MCF 10A (cell line): ENCODE measurements around the gene ZNF543. TPM values are rescaled to one million over a fixed set of nuclear protein-coding genes. Genes with fewer than 3 reads are reported as not detected.
A peak's percentile ranks its signal among the peaks of the same experiment; 100 is the strongest.

ENCODE experiments used
- BruUV-seq: library from RNA; stranded (reverse); fragments of 400-500 nt; replicated peaks from 2 replicates; lab custom pipeline; 2021; lab: Mats Ljungman, UMichigan
- CTCF ChIA-PET: fragments of 300-600 bp; sonication (Branson Sonifier 250); formaldehyde crosslinking; extraction: SDS; loops from one replicate; lab custom pipeline; 2021; ENCODE audit warnings: antibody characterized with exemption, inconsistent platforms; lab: Yijun Ruan, JAX
- POLR2A ChIA-PET: fragments of 300-600, 350-650 bp; sonication (Branson Sonifier 250); formaldehyde crosslinking; extraction: SDS; loops from one replicate; lab custom pipeline; 2020; ENCODE audit warnings: antibody characterized with exemption, inconsistent platforms; lab: Yijun Ruan, JAX
- DNase-seq: peaks from one replicate; pipeline ENCODE4 v3.0.0-alpha.2; 2018; ENCODE audit not compliant: unreplicated experiment
- H3K27ac Mint-ChIP-seq: one replicate; pipeline ENCODE4 v1.8.0; 2022; ENCODE audit warnings: mild to moderate bottlenecking, low read depth, mixed read lengths; ENCODE audit not compliant: unreplicated experiment
- H3K27me3 Mint-ChIP-seq: one replicate; pipeline ENCODE4 v1.8.0; 2022; ENCODE audit warnings: mixed read lengths; ENCODE audit not compliant: insufficient read depth, unreplicated experiment
- H3K36me3 Mint-ChIP-seq: one replicate; pipeline ENCODE4 v1.8.0; 2022; ENCODE audit warnings: mild to moderate bottlenecking, moderate library complexity, mixed read lengths; ENCODE audit not compliant: insufficient read depth, unreplicated experiment
- H3K4me1 Mint-ChIP-seq: one replicate; pipeline ENCODE4 v1.8.0; 2022; ENCODE audit warnings: mixed read lengths; ENCODE audit not compliant: insufficient read depth, unreplicated experiment
- H3K4me3 Mint-ChIP-seq: one replicate; pipeline ENCODE4 v1.8.0; 2022; ENCODE audit warnings: mild to moderate bottlenecking, moderate library complexity, mixed read lengths; ENCODE audit not compliant: unreplicated experiment
- H3K9me3 Mint-ChIP-seq: one replicate; pipeline ENCODE4 v1.8.0; 2022; ENCODE audit warnings: mixed read lengths; ENCODE audit not compliant: unreplicated experiment
- intact Hi-C: fragments of 100-400 bp; cut with micrococcal nuclease; formaldehyde crosslinking; loops from 2 replicates; pipeline ENCODE4 v1.14.1; 2022
- total RNA-seq: library from RNA; stranded (reverse); gene quantifications from 2 replicates; pipeline ENCODE4 v1.2.3, GENCODE V29; 2022
- TF ChIP-seq, protein P1 (sequence below): fragments of 200-600 bp; IDR thresholded peaks from one replicate; pipeline ENCODE4 v1.8.0; 2022; ENCODE audit warnings: antibody characterized with exemption, mild to moderate bottlenecking; ENCODE audit not compliant: unreplicated experiment

ZNF543 gene
- total RNA-seq, 1 experiment from 2014 or later: 9.2 TPM

DNA sequence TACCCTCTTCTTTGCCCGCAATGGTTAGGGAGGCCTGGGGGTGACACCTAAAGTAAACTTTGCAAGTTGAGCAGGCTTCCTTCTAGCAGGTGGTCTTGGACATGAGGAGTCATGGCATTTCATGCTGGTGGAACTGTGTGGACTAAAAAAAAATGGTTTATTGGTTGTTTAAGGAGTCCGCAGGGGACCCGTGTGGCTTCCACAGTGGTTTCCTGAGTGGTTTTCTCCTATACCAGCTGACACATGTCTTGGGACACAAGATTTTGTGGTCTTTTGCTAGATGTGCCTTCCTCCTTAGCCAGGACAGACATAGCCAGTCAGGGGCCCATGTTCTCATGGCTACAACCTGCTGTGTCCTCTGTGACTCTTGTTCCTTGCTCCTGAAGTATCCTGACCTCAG, 1.5 kb downstream of the ZNF543 start:
- Mint-ChIP-seq H3K36me3 (peaks cover 37% of the 10 kb centered on the region), H3K4me3 (peak overlapping the region; percentile 81), H3K27me3 (no peaks in the 10 kb centered on the region), H3K4me1 (peaks cover 12% of the 10 kb centered on the region), H3K9me3 (no peaks in the 10 kb centered on the region), H3K27ac (peak overlapping the region; percentile 88)
- no peak for DNase-seq
- ChIA-PET POLR2A (interaction anchor here (0.5 to 4.2 kb wide), 20 partner anchors 9 to 1041 kb away, joined by 3 to 42 read pairs (median 4); partner anchors contain the start of genes ZNF264, ZNF304, ZNF460 and ZNF497), CTCF (interaction anchor here (0.6 to 1.2 kb wide), 6 partner anchors 18 to 1388 kb away, joined by 3 to 4 read pairs (median 3); partner anchors contain the start of gene ZNF460)
- intact Hi-C loops: loop anchor here (1.0 to 2.0 kb wide), 3 partner anchors 19 to 81 kb away; partner anchors contain the start of genes ZNF460 and ZNF805
- no TSS peak for BruUV-seq
- TF ChIP-seq, protein P1, sequence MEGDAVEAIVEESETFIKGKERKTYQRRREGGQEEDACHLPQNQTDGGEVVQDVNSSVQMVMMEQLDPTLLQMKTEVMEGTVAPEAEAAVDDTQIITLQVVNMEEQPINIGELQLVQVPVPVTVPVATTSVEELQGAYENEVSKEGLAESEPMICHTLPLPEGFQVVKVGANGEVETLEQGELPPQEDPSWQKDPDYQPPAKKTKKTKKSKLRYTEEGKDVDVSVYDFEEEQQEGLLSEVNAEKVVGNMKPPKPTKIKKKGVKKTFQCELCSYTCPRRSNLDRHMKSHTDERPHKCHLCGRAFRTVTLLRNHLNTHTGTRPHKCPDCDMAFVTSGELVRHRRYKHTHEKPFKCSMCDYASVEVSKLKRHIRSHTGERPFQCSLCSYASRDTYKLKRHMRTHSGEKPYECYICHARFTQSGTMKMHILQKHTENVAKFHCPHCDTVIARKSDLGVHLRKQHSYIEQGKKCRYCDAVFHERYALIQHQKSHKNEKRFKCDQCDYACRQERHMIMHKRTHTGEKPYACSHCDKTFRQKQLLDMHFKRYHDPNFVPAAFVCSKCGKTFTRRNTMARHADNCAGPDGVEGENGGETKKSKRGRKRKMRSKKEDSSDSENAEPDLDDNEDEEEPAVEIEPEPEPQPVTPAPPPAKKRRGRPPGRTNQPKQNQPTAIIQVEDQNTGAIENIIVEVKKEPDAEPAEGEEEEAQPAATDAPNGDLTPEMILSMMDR: no peak

DNA sequence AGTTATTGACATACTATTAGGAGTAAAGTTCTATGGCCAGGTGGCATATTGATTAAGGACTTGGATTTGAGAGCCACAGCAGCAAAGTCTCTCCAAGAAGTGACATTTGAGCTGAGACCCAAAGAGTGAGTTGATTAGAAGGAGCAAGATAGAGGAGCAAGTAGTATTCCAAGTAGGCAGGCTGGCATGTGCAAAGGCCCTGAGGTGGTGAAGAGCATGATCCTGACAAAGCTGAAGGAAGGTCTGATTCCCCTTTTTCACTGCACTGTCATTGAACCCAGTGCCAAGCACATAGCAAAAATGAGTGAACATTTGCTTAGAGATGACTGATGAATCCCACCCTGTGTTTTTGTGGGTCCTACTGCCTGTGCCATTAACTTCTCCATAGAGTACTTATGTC, 4.7 kb downstream of the ZNF543 start:
- Mint-ChIP-seq H3K27me3 (no peaks in the 10 kb centered on the region), H3K4me3 (no peak overlapping the region), H3K9me3 (no peaks in the 10 kb centered on the region), H3K4me1 (peaks cover 12% of the 10 kb centered on the region), H3K36me3 (peaks cover 70% of the 10 kb centered on the region), H3K27ac (no peak overlapping the region)
- ChIA-PET POLR2A (interaction anchor here (1.2 kb wide), 1 partner anchor 9 kb away, joined by 4 read pairs; no protein-coding TSS in a partner anchor), CTCF (no interaction called here)
- BruUV-seq: no TSS peak
- intact Hi-C loops: no loop called here
- DNase-seq: no peak
- TF ChIP-seq, protein P1: no peak

DNA sequence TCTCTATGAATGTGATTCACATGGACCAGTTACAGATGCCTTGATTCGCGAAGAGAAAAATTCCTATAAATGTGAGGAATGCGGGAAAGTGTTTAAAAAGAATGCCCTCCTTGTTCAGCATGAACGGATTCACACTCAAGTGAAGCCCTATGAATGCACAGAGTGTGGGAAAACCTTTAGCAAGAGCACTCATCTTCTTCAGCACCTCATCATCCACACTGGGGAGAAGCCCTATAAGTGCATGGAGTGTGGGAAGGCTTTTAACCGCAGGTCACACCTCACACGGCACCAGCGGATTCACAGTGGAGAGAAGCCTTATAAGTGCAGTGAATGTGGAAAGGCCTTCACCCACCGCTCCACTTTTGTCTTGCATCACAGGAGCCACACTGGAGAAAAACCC, 7.7 kb downstream of the ZNF543 start:
- Mint-ChIP-seq H3K27ac (no peak overlapping the region), H3K27me3 (no peaks in the 10 kb centered on the region), H3K9me3 (no peaks in the 10 kb centered on the region), H3K4me3 (no peak overlapping the region), H3K4me1 (peaks cover under 1% of the 10 kb centered on the region), H3K36me3 (peaks cover 93% of the 10 kb centered on the region)
- CTCF ChIA-PET: interaction anchor here (0.7 kb wide), 1 partner anchor 423 kb away, joined by 3 read pairs; no protein-coding TSS in a partner anchor
- intact Hi-C loops: no loop called here
- DNase-seq: no peak
- POLR2A ChIA-PET: no interaction called here
- BruUV-seq: no TSS peak
- TF ChIP-seq, protein P1: no peak

DNA sequence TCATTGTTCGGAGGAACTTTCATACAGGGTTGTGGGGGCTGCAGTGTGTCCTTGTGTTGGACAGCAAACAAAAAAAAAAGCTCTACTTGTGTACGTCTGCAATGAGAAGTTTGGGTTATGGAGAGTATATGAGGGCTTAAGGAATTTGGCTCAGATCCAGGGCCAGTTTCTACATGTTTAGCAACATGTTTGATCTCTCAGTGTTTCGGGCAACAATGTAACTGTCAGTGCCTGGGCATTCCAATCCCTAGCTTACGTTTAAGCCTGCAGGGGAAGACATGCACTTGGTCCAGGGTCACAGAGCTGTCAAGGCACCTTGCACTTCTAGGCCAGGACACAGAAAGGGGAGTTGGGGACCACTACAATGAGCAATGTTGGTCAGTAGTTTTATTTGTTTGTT, 13.9 kb downstream of the ZNF543 start:
- H3K9me3 Mint-ChIP-seq: no peaks in the 10 kb centered on the region
- BruUV-seq: no TSS peak
- H3K27ac Mint-ChIP-seq: peak overlapping the region; percentile 50
- DNase-seq: peak; percentile 80
- TF ChIP-seq, protein P1: no peak
- CTCF ChIA-PET: interaction anchor here (0.8 kb wide), 1 partner anchor 32 kb away, joined by 4 read pairs; no protein-coding TSS in a partner anchor
- intact Hi-C loops: no loop called here
- H3K4me3 Mint-ChIP-seq: no peak overlapping the region
- peaks cover 8% of the 10 kb centered on the region for H3K4me1 Mint-ChIP-seq
- H3K36me3 Mint-ChIP-seq: peaks cover 37% of the 10 kb centered on the region
- POLR2A ChIA-PET: interaction anchor here (1.0 to 5.4 kb wide), 8 partner anchors 9 to 47 kb away, joined by 3 to 41 read pairs (median 8); partner anchors contain the start of genes TRAPPC2B, ZNF304, ZNF543 and ZNF547
- H3K27me3 Mint-ChIP-seq: no peaks in the 10 kb centered on the region
